GM23248 (cell line): ENCODE results near the gene GCN1. TPM values are rescaled to one million over a fixed set of nuclear protein-coding genes. Genes with fewer than 3 reads are reported as not detected.

Experiments
- DNase-seq: peaks from one replicate; pipeline ENCODE4 v3.0.0-alpha.2; 2015
- H2AFZ ChIP-seq: fragments of 200-600 bp; sonication (generic); 2 replicates; pipeline ENCODE4 v1.6.1; 2016; ENCODE audit warnings: antibody characterized with exemption
- H3F3A ChIP-seq: fragments of 200-600 bp; sonication (generic); 2 replicates; pipeline ENCODE4 v1.6.1; 2016; ENCODE audit warnings: mild to moderate bottlenecking, antibody characterized with exemption, mixed run types; ENCODE audit not compliant: insufficient read depth
- H3K27ac ChIP-seq: fragments of 200-600 bp; sonication (generic); 2 replicates; pipeline ENCODE4 v1.5.1; 2016; ENCODE audit warnings: mild to moderate bottlenecking
- H3K27me3 ChIP-seq: fragments of 200-600 bp; sonication (generic); replicated peaks from 2 replicates; pipeline ENCODE4 v1.6.1; 2016; ENCODE audit warnings: mild to moderate bottlenecking; ENCODE audit not compliant: insufficient read depth
- H3K36me3 ChIP-seq: fragments of 200-600 bp; sonication (generic); 2 replicates; pipeline ENCODE4 v1.6.1; 2016; ENCODE audit warnings: low read depth, mild to moderate bottlenecking
- H3K4me1 ChIP-seq: fragments of 200-600 bp; sonication (generic); 2 replicates; pipeline ENCODE4 v1.6.1; 2016; ENCODE audit warnings: mild to moderate bottlenecking; ENCODE audit not compliant: insufficient read depth
- H3K4me2 ChIP-seq: fragments of 200-600 bp; sonication (generic); one replicate; pipeline ENCODE4 v1.6.1; 2016; ENCODE audit warnings: mild to moderate bottlenecking; ENCODE audit not compliant: unreplicated experiment
- H3K4me3 ChIP-seq: fragments of 200-600 bp; sonication (generic); 2 replicates; pipeline ENCODE4 v1.5.1; 2016; ENCODE audit warnings: mild to moderate bottlenecking
- H3K79me2 ChIP-seq: fragments of 200-600 bp; sonication (generic); 2 replicates; pipeline ENCODE4 v1.6.1; 2016; ENCODE audit warnings: mild to moderate bottlenecking; ENCODE audit not compliant: insufficient read depth
- H3K9ac ChIP-seq: fragments of 200-600 bp; sonication (generic); 2 replicates; pipeline ENCODE4 v1.6.1; 2016; ENCODE audit warnings: mild to moderate bottlenecking
- H3K9me2 ChIP-seq: fragments of 200-600 bp; sonication (generic); 2 replicates; pipeline ENCODE4 v1.6.1; 2016; ENCODE audit warnings: mixed run types, mild to moderate bottlenecking, moderate library complexity; ENCODE audit not compliant: insufficient read depth
- H3K9me3 ChIP-seq: fragments of 200-600 bp; sonication (generic); one replicate; pipeline ENCODE4 v1.6.1; 2017; ENCODE audit warnings: low read depth
- H4K20me1 ChIP-seq: fragments of 200-600 bp; sonication (generic); 2 replicates; pipeline ENCODE4 v1.6.0; 2016; ENCODE audit not compliant: insufficient read depth
- EZH2 ChIP-seq: fragments of 200-600 bp; sonication (generic); IDR thresholded peaks from 2 replicates; pipeline ENCODE4 v1.6.1; 2018; ENCODE audit warnings: antibody characterized with exemption, mild to moderate bottlenecking; ENCODE audit not compliant: insufficient read depth, poor library complexity, severe bottlenecking
- EZH2phosphoT487 ChIP-seq: fragments of 200-600 bp; sonication (generic); IDR thresholded peaks from 2 replicates; pipeline ENCODE4 v1.6.1; 2018; ENCODE audit warnings: antibody characterized with exemption, moderate library complexity, mild to moderate bottlenecking, low read depth; ENCODE audit not compliant: insufficient read depth
- WGBS, 2 experiments: methylation state at CpG; one replicate each; pipeline ENCODE4 v1.1.6; 2015 to 2017; ENCODE audit warnings: low lambda C conversion rate in 2 of 2, low coverage in 1 of 2; ENCODE audit errors: missing lambda C conversion rate in 2 of 2; 5-methylcytosine and 5-hydroxymethylcytosine counted together
- in situ Hi-C: fragments of 300-500 bp; cut with MboI; formaldehyde crosslinking; loops from 2 replicates; pipeline ENCODE4 v1.15.0; 2020
- polyA plus RNA-seq: library from polyadenylated mRNA; unstranded; fragments of >200 nt; fragmentation: Nextera tagmentation; extraction: Ambion mirVana; gene quantifications from 2 replicates; pipeline ENCODE4 v1.2.1, GENCODE V29; 2016
- total RNA-seq: library from RNA; depleted of rRNA; stranded (reverse); fragments of >200 nt; shearing (Covaris generic); gene quantifications from 2 replicates; pipeline ENCODE4 v1.2.3, GENCODE V29; 2014

The GCN1 gene
- total and polyA plus RNA-seq, 2 experiments from 2014 or later: 24.2 to 74.8 TPM

DNA sequence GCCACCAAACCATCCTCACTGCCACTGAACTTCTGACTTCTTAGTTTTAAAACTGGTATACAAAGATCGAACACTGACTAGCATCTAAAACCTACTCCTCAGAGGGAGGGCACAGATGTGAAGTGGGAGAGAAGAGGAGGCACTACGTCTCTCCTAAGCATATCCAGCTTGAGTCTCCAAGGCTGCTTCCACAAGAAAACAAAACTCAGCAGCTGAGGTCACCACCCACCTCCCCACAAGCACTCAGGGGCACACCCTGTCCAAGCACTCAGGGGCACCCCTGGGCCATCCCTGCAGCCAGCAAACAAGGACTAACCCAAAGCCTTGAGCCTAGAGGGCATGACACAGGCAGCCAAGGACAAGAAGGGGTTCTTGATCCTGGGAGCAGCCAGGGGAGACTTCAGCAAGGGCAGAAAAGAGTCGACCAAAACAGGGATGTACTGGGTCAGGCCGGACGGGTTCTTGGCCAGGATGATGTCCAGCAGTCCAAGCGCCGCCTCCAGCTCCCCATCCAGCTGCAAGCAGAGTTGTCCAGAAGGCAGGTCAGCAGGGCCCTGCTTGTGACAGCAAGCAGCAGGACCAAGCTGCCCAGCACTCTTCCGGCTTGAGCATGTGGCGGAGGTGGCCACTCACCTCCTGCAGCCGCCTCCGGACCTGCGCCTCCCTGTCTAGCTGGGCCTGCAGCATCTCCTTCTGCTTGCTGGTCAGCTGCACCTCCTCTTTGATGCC is 34.8 kb downstream of the GCN1 start:
- no peaks in the 10 kb centered on the region for H3K9me2 ChIP-seq
- no peak overlapping the region for H3K4me3 ChIP-seq
- H4K20me1 ChIP-seq: no peaks in the 10 kb centered on the region
- WGBS, 2 experiments: 88 to 91% methylated on average over 12 of the region's 12 CpGs
- H3K4me2 ChIP-seq: no peak overlapping the region
- peaks cover 71% of the 10 kb centered on the region; the same call in 1 of the 2 replicates for H3K36me3 ChIP-seq
- in situ Hi-C loops: no loop called here
- no peak overlapping the region for H2AFZ ChIP-seq
- no peaks in the 10 kb centered on the region for H3K4me1 ChIP-seq
- TF ChIP-seq EZH2 (no peak), EZH2phosphoT487 (no peak)
- no peaks in the 10 kb centered on the region for H3K79me2 ChIP-seq
- H3K9me3 ChIP-seq: no peaks in the 10 kb centered on the region
- H3K27me3 ChIP-seq: no peaks in the 10 kb centered on the region
- no peak overlapping the region for H3K27ac ChIP-seq
- no peaks in the 10 kb centered on the region for H3F3A ChIP-seq
- DNase-seq: no peak
- H3K9ac ChIP-seq: no peak overlapping the region

- TF ChIP-seq EZH2 (no peak), EZH2phosphoT487 (no peak)
- no peak for DNase-seq
- H2AFZ ChIP-seq: no peak overlapping the region
- no peaks in the 10 kb centered on the region for H3K4me1 ChIP-seq
- WGBS, 2 experiments: 91 to 94% methylated on average over 10 of the region's 10 CpGs
- no peaks in the 10 kb centered on the region for H3F3A ChIP-seq
- H3K9ac ChIP-seq: no peak overlapping the region
- no peaks in the 10 kb centered on the region for H4K20me1 ChIP-seq
- in situ Hi-C loops: no loop called here
- H3K9me3 ChIP-seq: no peaks in the 10 kb centered on the region
- no peak overlapping the region for H3K4me3 ChIP-seq
- no peaks in the 10 kb centered on the region for H3K9me2 ChIP-seq
- H3K4me2 ChIP-seq: no peak overlapping the region
- H3K79me2 ChIP-seq: no peaks in the 10 kb centered on the region
- H3K27ac ChIP-seq: no peak overlapping the region
- H3K36me3 ChIP-seq: peaks cover 71% of the 10 kb centered on the region; the same call in 1 of the 2 replicates
- H3K27me3 ChIP-seq: no peaks in the 10 kb centered on the region
Observed at GRCh38 chr12:120158351-120158750, 36.2 kb downstream of the GCN1 start.

DNA sequence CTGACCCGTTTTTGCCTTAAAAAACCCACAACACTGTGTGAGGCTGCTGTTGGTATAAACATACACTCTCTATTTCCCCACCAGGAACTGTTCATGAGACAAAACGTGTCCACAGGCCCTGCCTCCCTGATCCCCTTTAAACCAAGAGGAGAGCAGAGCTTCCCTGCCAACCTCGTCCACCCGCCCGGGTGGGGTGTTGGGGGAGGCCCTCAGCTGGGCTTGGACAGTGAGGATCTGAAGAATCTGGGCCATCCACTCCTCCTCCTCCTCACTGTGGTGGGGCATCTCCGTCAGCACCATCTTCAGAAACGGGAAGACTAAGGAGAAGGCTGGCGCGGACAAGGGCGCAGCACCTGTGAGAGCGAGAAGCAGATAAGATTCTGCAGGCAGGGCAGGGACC is 36.8 kb downstream of the GCN1 start:
- Histone ChIP-seq H2AFZ (no peak overlapping the region), H3K27ac (no peak overlapping the region), H3F3A (no peaks in the 10 kb centered on the region), H3K79me2 (no peaks in the 10 kb centered on the region), H3K4me2 (no peak overlapping the region), H3K36me3 (peaks cover 75% of the 10 kb centered on the region; the same call in 1 of the 2 replicates), H3K9me3 (no peaks in the 10 kb centered on the region), H3K27me3 (no peaks in the 10 kb centered on the region), H4K20me1 (no peaks in the 10 kb centered on the region), H3K9me2 (no peaks in the 10 kb centered on the region), H3K9ac (no peak overlapping the region), H3K4me3 (no peak overlapping the region), H3K4me1 (no peaks in the 10 kb centered on the region)
- WGBS, 2 experiments: 74 to 81% methylated on average over 11 of the region's 11 CpGs
- TF ChIP-seq EZH2 (no peak), EZH2phosphoT487 (no peak)
- no peak for DNase-seq
- in situ Hi-C loops: no loop called here

- in situ Hi-C loops: no loop called here
- H2AFZ ChIP-seq: no peak overlapping the region
- H3K27ac ChIP-seq: no peak overlapping the region
- no peaks in the 10 kb centered on the region for H3K9me3 ChIP-seq
- H4K20me1 ChIP-seq: no peaks in the 10 kb centered on the region
- no peaks in the 10 kb centered on the region for H3F3A ChIP-seq
- peaks cover 68% of the 10 kb centered on the region; the same call in 1 of the 2 replicates for H3K36me3 ChIP-seq
- H3K79me2 ChIP-seq: 0 out of 2 replicates have a peak, but pooled peaks cover 3% of the 10 kb centered on the region
- no peak overlapping the region for H3K4me3 ChIP-seq
- no peaks in the 10 kb centered on the region for H3K9me2 ChIP-seq
- TF ChIP-seq EZH2phosphoT487 (no peak), EZH2 (no peak)
- 90% methylated on average over 22 of the region's 22 CpGs for WGBS, 2 experiments
- H3K4me1 ChIP-seq: no peaks in the 10 kb centered on the region
- no peaks in the 10 kb centered on the region for H3K27me3 ChIP-seq
- H3K9ac ChIP-seq: no peak overlapping the region
- DNase-seq: no peak
- H3K4me2 ChIP-seq: no peak overlapping the region
Observed at GRCh38 chr12:120156315-120157259, 37.9 kb downstream of the GCN1 start.
